ENCODE data around the gene GOLGA8O.
A peak's percentile ranks its signal among the peaks of the same experiment; 100 is the strongest.
"Not testable (repeated sequence)": the region's sequence is repeated elsewhere in the genome, so short reads cannot be mapped to it uniquely, and the experiment has no call there.

The GOLGA8O gene, protein sequence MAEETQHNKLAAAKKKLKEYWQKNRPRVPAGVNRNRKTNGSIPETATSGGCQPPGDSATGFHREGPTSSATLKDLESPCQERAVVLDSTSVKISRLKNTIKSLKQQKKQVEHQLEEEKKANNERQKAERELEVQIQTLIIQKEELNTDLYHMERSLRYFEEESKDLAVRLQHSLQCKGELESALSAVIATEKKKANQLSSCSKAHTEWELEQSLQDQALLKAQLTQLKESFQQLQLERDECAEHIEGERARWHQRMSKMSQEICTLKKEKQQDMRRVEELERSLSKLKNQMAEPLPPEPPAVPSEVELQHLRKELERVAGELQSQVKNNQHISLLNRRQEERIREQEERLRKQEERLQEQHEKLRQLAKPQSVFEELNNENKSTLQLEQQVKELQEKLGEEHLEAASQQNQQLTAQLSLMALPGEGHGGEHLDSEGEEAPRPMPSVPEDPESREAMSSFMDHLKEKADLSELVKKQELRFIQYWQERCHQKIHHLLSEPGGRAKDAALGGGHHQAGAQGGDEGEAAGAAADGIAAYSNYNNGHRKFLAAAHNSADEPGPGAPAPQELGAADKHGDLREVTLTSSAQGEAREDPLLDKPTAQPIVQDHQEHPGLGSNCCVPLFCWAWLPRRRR

DNA sequence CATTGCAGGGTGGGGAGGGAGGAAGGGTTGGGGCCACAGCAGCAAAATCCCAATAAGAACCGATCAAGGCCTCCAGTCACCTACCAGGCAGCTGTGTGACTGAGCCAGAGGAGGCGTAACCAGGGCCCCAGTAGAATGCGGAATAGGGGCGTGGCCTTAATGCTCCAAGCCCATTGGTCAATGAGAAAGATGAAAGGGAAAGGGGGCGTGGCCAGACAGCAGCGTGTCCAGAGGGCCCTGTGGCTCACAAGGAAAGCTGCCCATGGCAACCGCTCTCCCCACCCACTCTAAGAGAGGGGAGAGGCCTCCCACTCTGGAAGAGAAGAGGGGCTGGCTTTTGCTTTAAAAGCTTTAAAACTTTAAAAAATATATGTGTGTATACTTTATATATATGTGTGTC is at the start of gene GOLGA8O:
Gene GOLGA8O, minus strand, starts transcription at position 101 of the 400 bp plus-strand sequence. Its CDS starts 98 bp downstream, at position 3.
- H3K4me3 ChIP-seq (ENCODE audit: low read length); DNase-seq (ENCODE audit: low read depth): not testable (repeated sequence)

DNA sequence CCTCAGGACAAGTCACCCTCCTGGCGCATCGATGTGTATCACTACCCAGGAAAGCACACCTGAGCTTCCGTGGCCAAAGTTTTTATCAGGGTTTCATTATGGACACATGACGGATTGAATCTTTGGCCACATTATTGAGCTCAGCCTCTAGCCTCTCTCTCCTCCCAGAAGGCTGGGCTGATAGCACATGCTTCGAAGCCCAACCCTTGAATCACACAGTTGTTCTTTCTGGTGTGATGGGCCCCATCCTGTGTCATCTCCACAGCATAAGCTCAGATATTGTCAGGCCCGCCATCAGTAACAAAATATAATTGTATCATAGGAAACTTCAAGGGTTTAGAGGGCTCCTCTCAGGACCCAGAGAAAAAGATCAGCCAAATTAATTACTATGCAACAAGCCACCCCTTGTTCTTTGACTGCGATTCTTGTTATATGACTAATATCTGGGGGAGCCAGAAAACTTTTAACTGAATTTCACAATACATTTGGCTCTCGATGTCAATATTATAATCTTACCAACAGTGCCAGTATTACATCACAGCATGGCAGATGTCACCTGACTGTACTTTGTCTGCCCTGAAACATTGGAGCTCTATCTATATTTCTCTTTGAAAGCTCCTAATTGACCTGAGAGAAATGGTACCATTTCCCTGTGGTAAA is 48.8 kb upstream of the GOLGA8O start:
- not testable (repeated sequence) for H3K4me3 ChIP-seq (ENCODE audit: low read length); DNase-seq (ENCODE audit: low read depth)

DNA sequence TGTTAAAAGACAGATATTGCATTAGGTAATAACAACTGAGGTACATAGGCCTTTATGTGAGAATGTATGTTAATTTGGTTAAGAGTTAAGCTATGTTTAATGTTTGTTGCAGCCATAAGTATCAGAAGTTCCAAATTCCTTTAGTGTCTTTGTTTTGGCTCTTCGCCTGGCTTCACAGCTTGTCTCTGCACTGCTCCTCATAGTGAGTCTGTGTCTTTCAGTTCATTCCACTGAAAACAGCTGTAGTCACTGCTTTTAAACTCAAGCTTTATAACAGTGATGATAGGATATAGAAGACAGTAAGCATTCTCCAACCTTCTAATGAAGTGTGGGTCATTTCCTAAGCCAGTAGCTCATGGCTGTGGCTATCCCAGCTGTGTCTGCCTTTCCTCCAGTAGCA is 47.5 kb upstream of the GOLGA8O start:
- not testable (repeated sequence) for H3K4me3 ChIP-seq (ENCODE audit: low read length)
- DNase-seq (ENCODE audit: low read depth) = peak; percentile 25

DNA sequence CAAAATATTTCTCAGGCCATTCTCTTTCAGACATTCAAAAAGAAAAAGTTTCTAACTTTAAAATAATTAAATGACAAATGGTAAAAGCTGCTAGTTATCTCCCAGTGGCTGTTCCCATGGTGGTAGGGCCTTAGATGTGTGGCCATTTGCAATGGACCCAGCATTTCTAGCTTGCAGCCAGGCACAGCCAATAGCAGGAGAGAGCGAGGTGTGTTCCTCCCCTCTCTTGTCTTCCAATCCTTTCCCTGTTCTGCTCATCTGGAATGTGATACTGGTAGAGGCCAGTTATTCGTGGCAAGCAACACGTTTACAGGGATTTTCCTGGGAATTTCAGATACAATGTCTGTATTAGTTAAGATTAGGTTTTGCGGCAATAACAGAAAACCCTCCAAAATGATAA is 37.3 kb upstream of the GOLGA8O start:
- DNase-seq (ENCODE audit: low read depth) = not testable (repeated sequence)

DNA sequence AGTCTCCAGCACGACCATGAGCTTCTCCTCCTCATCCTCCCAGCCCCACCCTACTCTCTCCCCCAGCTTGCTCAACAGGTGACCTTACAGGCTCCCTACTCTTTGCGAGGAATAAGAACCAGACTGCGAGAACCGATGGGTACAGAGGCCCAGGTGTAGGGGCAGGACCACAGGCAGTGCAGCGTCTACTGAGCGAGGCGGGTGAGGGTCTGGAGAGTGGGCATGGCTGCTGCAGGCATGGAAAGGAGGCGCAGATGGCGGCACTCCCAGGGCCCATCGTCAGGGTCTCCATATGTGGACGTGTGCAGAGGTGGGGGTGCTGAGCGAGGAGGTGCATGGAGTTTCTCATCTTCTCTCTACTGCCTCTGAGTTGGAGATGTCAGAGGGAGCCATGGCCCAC is 31.0 kb upstream of the GOLGA8O start:
- DNase-seq (ENCODE audit: low read depth); H3K4me3 ChIP-seq (ENCODE audit: low read length): not testable (repeated sequence)

More for the DNA sequence above, 37.3 kb upstream of the GOLGA8O start:
- not testable (repeated sequence) for H3K4me3 ChIP-seq (ENCODE audit: low read length)

DNA sequence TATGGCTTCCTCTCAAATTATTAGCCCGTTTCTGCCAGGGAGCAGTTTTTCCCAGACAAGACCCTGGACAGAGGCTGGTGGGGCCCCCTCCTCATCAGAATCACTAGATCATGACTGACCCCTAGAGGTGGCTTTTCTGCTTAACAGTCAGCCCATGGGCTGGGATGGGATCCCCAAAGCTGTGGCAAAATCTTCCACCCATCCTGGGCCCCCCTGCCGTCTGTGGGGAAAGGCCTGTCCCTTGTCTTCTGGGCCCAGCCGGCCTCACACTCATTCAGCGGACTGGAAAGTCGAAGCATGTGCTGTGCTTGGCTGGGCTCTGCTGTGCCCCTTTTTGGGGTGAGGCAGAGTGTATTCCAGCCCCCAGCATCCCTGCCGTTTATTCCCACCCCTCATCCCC is 27.9 kb upstream of the GOLGA8O start:
- not testable (repeated sequence) for DNase-seq (ENCODE audit: low read depth); H3K4me3 ChIP-seq (ENCODE audit: low read length)

DNA sequence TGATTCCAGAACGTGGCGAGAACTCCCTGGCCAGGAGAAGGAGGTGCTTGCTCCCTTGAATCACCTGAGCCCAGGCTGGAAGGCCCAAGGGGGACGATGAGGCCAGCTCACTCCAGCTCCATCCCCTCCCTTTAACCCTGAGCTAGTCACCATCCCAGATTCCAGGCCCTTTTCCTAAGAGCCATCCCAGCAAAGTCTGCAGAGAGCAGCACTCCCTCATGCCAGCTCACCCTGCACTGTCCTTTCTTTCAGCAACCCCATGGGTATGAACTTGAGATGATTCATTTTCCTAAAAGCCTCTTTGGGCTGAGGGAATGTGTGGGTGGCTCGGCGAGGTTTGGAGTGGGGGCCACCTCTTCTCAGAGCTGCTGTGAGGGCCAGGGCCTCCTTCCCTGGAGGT is 26.2 kb upstream of the GOLGA8O start:
- DNase-seq (ENCODE audit: low read depth); H3K4me3 ChIP-seq (ENCODE audit: low read length): not testable (repeated sequence)

DNA sequence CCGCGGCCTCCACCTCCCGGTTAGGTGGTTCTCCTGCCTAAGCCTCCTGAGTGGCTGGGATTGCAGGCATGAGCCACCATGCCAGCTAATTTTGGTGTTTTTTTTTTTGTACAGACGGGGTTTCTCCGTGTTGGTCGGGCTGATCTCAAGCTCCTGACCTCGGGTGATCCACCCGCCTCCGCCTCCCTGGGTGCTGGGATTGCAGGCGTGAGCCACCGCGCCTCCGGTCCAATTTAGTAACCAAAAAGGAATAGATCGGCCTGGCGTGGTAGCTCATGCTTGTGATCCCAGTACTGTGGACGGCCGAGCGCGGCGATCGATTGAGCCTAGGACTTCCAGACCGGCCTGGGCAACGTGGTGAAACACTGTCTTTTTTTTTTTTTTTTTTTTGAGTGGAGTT is 12.6 kb upstream of the GOLGA8O start:
- not testable (repeated sequence) for DNase-seq (ENCODE audit: low read depth); H3K4me3 ChIP-seq (ENCODE audit: low read length)

DNA sequence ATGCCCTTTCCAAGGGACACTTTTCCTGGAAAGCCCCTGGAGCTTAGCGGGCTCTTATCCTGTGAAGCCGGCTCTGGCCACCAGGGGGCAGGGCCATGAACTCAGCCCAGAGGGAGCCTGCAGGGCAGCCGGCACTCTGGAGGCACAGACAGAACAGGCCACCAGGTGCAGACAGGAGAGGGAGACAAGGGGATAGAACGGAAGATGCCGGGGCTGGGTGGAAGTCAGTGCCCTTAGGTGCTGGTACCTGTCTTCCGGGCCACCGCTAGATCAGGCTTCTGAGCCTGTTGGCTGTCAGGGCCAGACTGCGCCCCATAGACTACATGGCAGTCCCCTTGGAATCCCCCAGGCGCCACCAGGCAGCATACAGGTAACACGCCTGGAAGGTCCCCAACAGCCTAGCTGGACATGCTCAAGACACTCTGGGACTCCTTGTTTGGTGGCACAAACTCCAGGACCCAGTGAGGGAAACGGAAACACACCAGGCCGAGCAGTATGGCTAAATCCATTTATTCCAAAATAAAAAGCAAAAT is 14.9 kb downstream of the GOLGA8O start:
- H3K4me3 ChIP-seq (ENCODE audit: low read length); DNase-seq (ENCODE audit: low read depth): not testable (repeated sequence)

DNA sequence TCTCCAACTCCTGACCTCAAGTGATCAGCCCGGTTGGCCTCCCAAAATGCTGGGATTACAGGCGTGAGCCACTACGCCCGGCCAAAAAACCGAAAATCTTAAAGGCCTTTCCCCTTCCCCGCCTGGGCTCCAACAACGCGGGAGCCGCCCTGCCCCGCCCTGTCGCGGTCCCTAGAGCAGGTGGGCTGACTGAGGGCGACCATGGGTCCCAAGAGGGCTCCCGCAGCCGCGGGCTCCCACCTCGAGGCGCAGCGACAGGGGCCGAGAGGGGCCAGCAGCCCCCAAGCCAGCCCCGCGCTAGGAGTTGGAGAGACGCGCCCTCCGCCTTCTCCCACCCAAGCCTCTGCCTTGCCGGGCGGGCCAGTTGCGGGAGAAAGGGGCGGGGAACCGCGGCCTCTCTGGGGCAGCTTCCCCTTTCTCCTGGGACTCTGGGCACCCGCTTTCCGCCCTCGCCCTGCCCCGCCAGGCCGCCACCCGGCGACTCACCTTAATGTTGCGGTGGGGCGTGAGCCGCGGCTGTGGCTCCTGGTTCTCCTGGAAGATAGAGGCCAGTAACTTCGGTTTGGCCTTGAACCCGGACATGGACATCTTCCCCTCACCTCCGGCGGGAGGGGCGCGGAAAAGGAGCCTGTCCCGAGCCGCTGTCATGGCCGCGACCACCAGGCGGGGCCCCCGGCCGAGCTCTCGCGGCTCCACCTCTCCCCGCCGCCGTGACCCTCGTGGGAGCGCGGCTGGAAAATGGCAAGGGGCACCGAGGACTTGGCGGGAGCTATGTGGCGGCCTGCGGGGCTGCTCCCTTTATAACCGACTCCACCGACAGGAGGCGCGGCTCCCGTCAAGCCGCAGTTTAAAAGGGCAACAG is 21.1 kb downstream of the GOLGA8O start:
- not testable (repeated sequence) for DNase-seq (ENCODE audit: low read depth); H3K4me3 ChIP-seq (ENCODE audit: low read length)

DNA sequence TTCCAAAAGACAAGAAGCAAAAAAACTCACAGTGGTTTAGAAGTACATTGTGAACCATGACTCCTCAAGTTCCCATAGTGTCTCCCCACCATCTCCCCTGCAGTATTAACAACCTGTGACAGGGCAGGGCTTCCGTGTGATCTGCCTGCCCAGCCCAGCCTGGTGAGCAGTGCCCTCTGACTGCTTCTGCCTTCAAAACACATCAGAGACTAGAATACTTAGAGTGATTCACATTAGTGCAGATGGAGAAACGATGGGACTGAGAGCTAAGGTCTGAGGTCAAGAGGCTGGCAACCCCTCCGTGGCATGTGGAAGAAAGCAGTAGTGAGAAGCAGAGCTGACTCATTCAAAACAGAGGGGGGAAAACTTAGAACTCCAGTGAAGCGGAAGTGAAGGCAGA is 27.8 kb downstream of the GOLGA8O start:
- not testable (repeated sequence) for DNase-seq (ENCODE audit: low read depth); H3K4me3 ChIP-seq (ENCODE audit: low read length)

DNA sequence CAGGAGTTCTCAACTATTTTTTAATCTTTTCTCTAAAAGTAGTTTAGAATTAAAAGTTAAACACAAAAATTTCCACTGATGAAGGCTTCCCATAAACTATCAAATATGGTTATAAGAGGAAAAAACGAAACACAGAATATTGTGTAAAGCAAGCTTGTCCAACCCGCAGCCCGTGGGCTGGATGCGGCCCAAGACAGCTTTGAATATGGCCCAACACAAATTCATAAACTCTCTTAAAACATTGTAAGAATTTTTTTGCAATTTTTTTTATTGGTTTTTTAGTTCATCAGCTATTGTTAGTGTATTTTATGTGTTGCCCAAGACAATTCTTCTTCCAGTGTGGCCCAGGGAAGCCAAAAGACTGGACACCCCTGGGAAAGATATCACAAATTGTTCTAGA is 28.9 kb downstream of the GOLGA8O start:
- not testable (repeated sequence) for H3K4me3 ChIP-seq (ENCODE audit: low read length); DNase-seq (ENCODE audit: low read depth)

DNA sequence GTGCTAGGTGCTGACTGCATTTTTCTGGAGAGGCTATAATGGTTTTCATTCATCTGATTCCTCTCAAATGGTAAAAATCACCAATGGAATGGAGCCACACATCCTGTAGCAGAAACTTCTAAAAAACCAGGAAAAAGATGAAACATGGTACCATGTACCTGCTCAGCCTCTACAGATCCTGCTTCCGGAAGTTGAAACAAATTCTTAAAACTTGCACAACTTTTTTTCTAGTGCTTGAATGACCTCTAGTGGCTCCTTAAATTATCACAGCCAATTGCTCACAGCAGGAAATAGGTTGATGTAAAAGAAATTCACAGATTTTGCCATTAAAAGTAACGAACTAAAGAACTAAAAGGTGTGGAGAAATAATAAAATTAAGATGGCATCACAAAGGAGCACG is 47.5 kb downstream of the GOLGA8O start:
- not testable (repeated sequence) for H3K4me3 ChIP-seq (ENCODE audit: low read length); DNase-seq (ENCODE audit: low read depth)
- TF ChIP-seq, protein P1, sequence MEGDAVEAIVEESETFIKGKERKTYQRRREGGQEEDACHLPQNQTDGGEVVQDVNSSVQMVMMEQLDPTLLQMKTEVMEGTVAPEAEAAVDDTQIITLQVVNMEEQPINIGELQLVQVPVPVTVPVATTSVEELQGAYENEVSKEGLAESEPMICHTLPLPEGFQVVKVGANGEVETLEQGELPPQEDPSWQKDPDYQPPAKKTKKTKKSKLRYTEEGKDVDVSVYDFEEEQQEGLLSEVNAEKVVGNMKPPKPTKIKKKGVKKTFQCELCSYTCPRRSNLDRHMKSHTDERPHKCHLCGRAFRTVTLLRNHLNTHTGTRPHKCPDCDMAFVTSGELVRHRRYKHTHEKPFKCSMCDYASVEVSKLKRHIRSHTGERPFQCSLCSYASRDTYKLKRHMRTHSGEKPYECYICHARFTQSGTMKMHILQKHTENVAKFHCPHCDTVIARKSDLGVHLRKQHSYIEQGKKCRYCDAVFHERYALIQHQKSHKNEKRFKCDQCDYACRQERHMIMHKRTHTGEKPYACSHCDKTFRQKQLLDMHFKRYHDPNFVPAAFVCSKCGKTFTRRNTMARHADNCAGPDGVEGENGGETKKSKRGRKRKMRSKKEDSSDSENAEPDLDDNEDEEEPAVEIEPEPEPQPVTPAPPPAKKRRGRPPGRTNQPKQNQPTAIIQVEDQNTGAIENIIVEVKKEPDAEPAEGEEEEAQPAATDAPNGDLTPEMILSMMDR (conservative IDR thresholded peaks at IDR 0.05; ENCODE audit: low read length) = peak; percentile 32

DNA sequence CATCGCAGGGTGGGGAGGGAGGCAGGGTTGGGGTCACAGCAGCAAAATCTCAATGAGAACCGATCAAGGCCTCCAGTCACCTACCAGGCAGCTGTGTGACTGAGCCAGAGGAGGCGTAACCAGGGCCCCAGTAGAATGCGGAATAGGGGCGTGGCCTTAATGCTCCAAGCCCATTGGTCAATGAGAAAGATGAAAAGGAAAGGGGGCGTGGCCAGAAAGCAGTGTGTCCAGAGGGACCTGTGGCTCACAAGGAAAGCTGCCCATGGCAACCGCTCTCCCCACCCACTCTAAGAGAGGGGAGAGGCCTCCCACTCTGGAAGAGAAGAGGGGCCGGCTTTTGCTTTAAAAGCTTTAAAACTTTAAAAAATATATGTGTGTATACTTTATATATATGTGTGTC is 52.2 kb downstream of the GOLGA8O start, which contains the start of gene GOLGA8K:
Gene GOLGA8K, minus strand, starts transcription at position 101 of the 400 bp plus-strand sequence. Its CDS starts 98 bp downstream, at position 3.
- H3K4me3 ChIP-seq (ENCODE audit: low read length); DNase-seq (ENCODE audit: low read depth): not testable (repeated sequence)

DNA sequence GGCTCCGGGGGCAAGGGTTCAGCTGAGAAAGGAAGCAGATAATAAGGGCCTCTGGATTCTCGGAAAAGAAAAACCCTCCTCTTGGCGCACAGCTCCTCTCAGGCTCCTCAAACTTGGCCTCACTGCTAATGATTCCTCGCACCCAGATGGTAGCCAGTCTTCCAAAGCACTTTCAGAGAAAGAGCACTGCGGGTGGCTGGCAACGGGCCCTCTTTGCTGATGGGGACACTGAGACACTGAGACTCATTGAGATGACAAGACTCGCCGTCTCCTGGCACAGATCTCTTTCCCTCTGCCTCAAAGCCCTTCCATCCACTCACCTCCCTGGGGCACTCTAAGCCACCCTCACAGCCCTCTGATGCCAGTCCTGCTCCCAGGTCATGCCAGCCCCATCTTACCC is 58.9 kb downstream of the GOLGA8O start:
- not testable (repeated sequence) for DNase-seq (ENCODE audit: low read depth); H3K4me3 ChIP-seq (ENCODE audit: low read length)
